HG03196 (cell line): ENCODE measurements around the gene C1QTNF9.
"Not testable (repeated sequence)": the region's sequence is repeated elsewhere in the genome, so short reads cannot be mapped to it uniquely, and the experiment has no call there.

ENCODE experiments used
- ATAC-seq: cut with Tn5 transposase; IDR thresholded peaks from one replicate; pipeline ENCODE4 v1.9.1; 2021; ENCODE audit not compliant: unreplicated experiment

C1QTNF9 gene, protein sequence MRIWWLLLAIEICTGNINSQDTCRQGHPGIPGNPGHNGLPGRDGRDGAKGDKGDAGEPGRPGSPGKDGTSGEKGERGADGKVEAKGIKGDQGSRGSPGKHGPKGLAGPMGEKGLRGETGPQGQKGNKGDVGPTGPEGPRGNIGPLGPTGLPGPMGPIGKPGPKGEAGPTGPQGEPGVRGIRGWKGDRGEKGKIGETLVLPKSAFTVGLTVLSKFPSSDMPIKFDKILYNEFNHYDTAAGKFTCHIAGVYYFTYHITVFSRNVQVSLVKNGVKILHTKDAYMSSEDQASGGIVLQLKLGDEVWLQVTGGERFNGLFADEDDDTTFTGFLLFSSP

DNA sequence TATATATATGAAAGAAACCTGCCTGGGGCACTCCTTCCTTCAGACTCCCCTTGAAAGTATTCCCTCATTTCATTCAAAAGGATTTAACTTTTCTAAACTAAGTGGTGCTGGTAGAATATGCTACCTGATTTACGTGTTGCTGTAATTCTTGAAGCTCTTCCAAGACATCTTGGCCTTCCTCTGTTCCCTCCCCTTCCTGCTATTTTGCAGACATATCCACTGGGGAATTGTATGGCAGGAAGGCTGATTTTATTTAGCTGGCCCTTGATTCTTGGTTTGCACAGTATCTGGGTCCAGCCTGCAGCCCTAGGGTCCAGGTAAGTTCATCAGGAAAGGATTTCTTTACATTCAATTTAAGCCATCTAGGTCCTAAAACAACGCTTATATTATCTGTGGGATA, at the start of gene C1QTNF9:
Gene C1QTNF9 (plus strand): TSS at position 281 of the 400 bp plus-strand sequence. CDS start 6,424 bp downstream, outside the sequence.
- not testable (repeated sequence) for ATAC-seq

GRCh38 chr13:24261566-24261965, 47.8 kb upstream of the C1QTNF9 start:
- ATAC-seq: no peak

DNA sequence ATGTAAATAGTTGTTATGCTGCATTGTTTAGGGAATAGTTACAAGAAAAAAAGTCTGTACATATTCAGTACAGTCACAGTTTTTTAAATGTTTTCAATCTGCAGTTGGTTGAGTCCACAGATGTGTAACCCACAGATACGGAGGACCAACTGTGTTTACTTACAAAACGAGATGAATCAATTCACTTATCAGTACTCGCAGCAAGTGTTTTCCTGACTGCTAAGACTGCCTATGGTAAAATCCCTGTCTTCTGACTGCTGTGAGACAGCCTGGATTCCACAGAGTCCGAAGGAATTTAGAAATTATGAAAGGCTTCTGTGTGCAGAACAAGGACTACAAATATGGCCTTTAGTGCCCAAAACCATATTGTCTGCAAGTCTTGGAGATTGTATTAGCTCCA, 45.7 kb upstream of the C1QTNF9 start:
- no peak for ATAC-seq

DNA sequence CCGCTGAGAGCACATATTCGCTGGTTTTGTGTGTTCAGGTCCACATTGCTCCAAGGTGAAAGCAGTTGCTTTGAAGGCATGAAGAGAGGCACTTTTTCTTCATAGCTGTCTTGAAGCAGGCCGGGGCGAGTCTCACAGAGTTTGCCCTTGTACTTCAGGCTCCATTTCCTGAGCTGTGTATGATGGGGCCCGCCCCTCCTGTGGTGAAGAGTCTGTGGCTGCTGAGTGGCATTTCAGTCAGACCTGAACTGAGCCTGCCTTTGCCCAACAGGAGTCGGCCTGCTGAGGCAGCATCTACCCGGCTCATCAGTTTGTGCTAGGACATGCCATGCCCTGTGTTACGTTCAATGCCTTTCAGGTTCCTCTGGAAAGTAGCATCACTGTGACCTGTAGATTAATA, 44.4 kb upstream of the C1QTNF9 start:
- no peak for ATAC-seq

GRCh38 chr13:24265453-24265852, 43.9 kb upstream of the C1QTNF9 start:
- ATAC-seq: no peak

- no peak for ATAC-seq
Observed at GRCh38 chr13:24267274-24267673, 42.1 kb upstream of the C1QTNF9 start.

GRCh38 chr13:24267801-24268200, 41.6 kb upstream of the C1QTNF9 start:
- ATAC-seq: no peak

DNA sequence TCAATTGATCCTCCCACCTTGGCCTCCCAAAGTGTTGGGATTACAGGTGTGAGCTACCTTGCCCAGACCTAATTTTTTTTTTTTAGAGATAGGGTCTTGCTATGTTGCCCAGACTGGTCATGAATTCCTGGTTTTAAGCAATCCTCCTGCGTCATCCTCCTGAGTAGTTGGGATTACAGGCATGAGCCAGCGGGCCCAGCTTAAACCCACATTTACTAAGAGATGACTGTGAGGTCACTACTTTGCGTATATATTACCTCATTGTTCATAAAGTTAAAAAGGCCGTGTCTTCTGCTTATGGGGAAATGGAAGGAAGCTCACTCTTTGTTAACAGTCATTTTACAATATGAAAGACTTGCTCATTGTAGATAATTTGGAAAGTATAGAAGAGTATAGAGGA, 39.6 kb upstream of the C1QTNF9 start:
- no peak for ATAC-seq

DNA sequence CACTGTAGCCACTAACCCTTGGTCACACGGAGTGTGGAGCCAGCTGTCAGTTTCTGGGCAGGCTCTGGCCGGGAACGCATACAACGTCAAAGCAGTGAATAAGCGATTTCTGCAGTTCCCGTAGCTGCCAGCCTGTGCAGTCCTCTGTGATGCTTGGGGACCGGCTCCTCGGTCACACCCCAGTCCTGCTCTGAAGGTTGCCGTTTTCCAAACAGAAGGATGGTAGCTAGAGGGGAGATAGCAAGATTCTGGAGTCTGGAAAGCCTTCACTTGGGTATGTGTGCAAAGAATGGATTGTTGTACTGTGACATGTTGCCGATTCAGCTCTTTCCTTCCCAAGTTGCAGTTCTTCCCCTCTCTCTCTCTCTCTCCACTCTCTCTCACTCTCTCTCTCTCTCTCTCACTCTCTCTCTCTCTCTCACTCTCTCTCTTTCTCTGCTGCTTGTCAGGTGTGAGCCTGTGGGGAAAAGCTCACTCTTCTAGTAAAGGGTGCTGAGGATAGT, 38.7 kb upstream of the C1QTNF9 start:
- peak; percentile 38 for ATAC-seq

- ATAC-seq: no peak
Observed at GRCh38 chr13:24271231-24271600, 38.2 kb upstream of the C1QTNF9 start.

DNA sequence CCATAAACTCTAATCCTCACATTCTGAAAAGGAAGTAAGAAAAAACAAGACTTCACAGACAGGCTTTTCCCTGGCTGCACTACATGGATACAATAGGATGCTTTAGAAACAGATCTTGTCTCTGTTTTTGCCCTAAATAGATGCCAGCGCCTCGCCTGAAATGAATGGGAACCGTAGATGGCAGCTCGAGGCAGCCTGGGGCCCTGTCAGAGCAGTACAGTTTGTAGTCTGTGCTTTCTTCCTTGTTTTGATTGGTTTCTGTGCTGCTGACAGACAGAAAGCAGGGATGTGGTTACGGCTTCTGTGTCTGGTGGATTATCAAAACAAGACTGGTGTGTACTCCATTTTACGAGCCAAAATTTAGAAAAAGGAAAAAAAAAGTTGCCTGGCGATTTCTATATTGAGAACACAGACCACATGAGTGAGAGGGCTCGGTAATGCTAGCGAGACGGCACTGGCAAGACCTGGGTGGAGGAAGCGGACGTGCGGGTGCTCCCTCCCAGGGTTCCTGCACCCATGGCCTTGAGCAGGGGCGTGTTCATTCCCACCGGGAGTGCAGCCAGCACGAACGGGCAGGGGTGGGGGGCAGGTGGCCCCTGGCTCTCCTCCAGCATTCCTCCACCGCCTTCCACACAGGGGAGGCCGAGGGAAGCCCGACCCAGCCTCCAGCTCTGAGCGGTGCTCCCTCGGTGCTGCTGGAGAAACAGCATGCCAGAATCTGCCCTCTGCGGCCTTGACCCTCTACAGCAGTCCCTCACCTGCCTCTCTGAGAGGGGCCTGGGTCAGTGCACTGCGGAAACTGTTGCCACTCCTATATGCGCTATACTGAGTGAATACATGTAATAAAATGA, 37.6 kb upstream of the C1QTNF9 start:
- ATAC-seq: peak; percentile 44

DNA sequence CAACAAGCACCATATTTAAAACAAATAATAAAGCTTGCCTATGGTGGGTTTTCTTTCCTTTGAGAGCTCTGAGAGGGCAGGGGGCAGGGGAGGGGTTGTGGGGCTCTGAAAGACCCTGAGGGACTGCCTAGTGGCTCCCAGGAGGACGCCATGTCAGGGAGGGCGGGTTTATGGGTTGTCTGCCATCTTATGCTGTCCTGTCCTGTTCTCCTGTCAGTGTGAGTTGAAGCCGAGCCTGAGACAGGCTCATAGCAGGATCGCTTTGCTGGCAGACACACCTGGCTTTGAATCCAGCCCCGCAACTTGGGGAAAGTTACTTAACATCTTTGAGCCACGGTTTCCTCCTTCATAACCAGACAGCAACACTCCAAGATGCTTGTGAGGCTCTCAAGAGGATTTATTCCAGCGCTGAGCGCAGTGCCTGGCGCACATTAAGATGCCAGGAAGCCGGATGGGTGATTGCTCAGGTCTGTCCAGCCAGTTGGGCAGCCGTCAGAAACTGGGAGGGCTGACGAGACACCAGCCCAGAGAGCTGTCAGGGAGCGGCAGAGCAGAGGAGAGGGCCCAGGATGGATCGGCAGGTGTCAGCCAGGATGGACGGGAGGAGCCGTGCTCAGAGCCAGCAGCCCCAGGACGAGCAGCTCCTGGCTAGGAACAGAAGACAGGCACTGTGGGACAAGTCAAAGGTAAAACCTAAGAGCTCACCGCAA, 36.8 kb upstream of the C1QTNF9 start:
- ATAC-seq: no peak

GRCh38 chr13:24273926-24274325, 35.5 kb upstream of the C1QTNF9 start:
- ATAC-seq: no peak

DNA sequence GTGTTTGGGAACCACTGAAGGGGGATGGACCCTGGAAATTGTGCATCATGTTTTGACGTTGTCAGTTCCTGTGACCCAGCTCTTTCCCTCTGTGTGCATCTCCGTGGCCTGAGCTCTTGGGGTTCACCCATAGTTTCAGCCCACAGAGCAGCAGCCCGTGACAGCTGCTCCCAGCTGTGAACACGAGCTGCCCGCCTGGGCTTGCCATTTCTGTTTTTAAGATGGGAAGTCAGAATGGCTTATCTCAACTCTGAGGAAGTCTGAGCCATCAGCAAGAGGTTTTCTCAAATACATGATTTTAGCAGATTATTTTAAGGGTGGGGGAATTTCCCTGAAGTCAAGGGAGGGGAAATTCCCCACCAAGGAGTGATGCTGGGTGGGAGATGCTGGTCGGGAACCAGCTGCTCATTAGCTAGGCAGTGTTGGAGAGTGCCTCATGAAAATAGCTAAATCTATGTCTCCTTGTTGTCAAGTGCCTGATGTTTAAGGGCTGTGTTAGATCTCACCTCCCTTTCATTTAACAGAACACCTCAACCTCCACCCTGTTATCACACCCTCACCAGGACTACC, 34.8 kb upstream of the C1QTNF9 start:
- peak; percentile 60 for ATAC-seq

DNA sequence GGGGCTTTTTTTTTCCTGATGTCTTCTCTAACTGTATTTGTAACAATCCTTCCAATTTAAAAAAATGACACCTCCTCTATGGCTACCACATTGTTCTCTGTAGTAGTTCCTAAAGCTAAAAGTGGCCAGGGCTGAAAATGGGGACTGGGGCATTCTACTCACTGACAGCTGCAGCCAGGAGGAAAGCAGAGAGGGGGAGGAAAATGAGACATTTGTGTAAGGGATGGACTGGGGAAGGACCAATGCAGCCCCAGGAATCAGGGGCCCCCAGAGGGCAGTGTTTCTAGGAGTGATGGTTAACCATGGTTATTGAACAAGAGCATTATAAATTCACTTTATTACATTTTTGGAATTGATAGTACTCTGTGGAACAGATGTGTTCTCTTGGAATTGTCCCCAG, 34.3 kb upstream of the C1QTNF9 start:
- ATAC-seq: no peak

DNA sequence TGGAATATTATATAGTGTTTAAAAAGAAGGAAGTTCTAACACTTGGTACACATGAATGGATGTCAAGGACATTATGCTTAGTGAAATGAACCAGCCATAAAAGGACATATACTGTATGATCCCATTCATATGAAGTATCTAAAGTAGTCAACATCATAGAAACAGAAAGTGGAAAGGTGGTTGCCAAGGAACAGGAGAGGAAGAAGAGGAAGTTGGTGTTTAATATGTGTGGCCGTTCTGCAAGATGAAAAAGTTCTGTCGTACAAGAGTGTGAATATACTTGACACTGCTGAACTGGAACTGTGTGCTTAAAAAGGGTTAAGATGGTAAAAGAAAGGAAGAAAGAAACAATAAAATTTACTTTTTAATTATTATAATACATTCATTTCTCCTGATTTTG, 33.1 kb upstream of the C1QTNF9 start:
- ATAC-seq: no peak

- ATAC-seq: no peak
Observed at GRCh38 chr13:24276861-24277260, 32.5 kb upstream of the C1QTNF9 start.

DNA sequence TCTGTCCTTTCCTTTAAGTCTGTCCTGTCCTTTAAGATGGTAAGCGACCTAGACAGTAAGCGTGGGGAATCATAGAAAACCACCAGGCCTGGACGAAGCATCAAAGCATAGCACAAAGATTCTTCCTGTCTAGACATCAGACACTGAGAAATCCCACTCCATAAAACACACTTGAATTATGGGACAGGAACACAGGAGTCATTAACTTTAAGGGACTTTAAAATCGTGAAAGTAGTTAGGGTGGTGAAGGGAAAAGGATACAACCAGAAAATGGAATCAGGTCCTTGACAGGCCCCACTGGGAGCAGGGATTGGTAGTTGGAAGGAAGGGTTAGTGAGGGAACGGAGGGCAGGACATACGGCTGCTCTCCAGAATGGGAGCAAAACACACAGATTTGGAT, 31.6 kb upstream of the C1QTNF9 start:
- no peak for ATAC-seq

DNA sequence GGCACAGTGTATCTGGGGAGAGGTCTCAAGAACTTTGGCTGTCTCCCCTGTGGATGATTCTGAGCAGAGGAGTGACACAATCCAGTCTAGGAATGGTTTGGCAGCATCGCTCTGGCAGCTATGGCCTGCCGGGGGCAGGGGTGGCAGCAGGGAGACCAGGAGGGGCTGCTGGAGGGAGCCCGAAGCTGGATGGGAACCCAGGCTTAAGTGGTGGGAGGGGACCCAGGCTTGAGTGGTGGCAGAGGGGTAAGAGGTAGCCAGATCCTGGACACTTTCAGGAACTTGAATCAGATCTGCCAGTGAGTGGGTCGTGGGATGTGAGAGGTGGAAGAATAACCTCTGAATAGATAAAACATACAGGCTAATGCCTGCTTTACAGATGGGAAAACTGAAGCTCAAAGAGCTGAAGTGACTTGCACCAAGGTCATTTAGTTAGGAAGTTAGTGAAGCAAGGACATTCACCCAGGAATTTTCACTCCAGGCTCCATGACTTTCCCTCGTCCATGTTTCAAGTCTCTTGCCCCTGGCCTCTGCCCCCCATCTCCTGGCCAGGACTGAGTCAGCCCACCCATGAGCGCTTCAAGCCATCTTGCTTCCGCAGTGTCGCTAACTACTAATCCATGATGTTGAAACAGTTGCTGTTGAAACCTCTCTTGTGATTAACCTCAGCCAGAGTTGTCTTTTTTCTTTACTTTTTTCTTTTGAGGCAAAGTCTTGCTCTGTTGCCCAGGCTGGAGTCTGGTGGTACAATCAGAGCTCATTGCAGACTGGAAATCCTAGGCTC, 29.9 kb upstream of the C1QTNF9 start:
- no peak for ATAC-seq

DNA sequence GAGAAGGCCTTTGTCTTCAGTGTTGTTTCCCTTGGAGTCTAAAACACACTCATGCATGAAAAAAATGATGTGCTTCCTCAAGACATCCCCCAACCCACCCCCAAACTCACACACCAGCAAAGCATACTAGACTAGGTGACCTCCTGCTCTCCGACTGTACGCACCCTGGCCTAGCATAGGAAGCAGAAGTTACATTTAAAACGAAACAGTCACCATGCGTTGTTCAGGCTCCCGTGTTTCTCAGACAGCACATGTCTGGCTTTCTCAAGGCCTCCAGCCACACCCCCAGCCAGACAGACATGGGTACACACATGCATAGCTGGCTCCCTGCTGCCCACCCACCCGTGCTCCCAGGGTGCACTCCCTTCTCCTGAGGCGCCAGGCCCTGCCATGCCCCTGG, 28.7 kb upstream of the C1QTNF9 start:
- ATAC-seq: no peak
